GM12891 (cell line): ENCODE data around the gene ARL10.

Experiments
- PAX5 ChIP-seq: IDR thresholded peaks from 2 replicates; pipeline ENCODE4 v1.6.1; 2011; ENCODE audit warnings: low read length, moderate library complexity, mild to moderate bottlenecking; ENCODE audit not compliant: insufficient read depth, severe bottlenecking
- POLR2A ChIP-seq: IDR thresholded peaks from 2 replicates; pipeline ENCODE4 v1.6.1; 2011; ENCODE audit warnings: low read depth, low read length, control low read depth
- POLR2AphosphoS5 ChIP-seq: IDR thresholded peaks from 2 replicates; pipeline ENCODE4 v1.6.1; 2011; ENCODE audit warnings: low read depth, low read length, control low read depth
- POU2F2 ChIP-seq: IDR thresholded peaks from 2 replicates; pipeline ENCODE4 v1.6.1; 2011; ENCODE audit warnings: low read depth, mild to moderate bottlenecking, control low read depth, low read length, moderate library complexity
- TAF1 ChIP-seq: IDR thresholded peaks from 2 replicates; pipeline ENCODE4 v1.6.1; 2011; ENCODE audit warnings: low read depth, low read length, control low read depth

DNA sequence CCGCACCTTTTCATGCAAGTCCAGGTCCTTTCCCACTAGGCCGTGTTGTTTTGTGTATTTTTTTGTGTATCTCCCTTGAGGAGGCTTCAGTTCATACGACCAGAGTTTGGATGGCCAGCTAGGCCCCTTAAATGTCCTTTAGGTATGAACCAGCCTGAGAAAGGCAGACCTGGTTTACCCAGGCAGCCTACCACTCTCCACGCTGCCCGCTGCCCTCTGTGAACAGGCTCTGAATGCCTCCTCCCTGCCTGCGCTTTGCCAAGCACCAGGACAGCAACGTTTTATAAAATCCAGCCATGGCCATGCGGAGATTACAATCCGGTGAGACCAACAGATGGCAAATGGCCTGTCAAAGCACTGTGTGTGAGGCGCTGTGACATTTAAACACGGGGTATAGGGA is 51.7 kb downstream of the ARL10 start:
- no peak for TF ChIP-seq POLR2A
- TF ChIP-seq POLR2AphosphoS5 = no peak
- TF ChIP-seq PAX5 = no peak
- TF ChIP-seq TAF1 = no peak
- no peak for TF ChIP-seq POU2F2
